Nephron (organoid): ENCODE measurements around the gene CEP68.

ENCODE experiments used
- H3K27ac Mint-ChIP-seq, 3 experiments: 2 replicates each; pipeline ENCODE4 v1.8.0; 2020; ENCODE audit warnings: mixed read lengths in 3 of 3, mild to moderate bottlenecking in 2 of 3, moderate library complexity in 1 of 3
- H3K27me3 Mint-ChIP-seq: 2 replicates; pipeline ENCODE4 v1.8.0; 2021; ENCODE audit warnings: low read depth, mild to moderate bottlenecking, moderate library complexity, mixed read lengths
- H3K36me3 Mint-ChIP-seq: 2 replicates; pipeline ENCODE4 v1.8.0; 2020; ENCODE audit warnings: low read depth, mixed read lengths
- H3K4me1 Mint-ChIP-seq: 2 replicates; pipeline ENCODE4 v1.8.0; 2020; ENCODE audit warnings: mixed read lengths
- H3K4me3 Mint-ChIP-seq, 3 experiments: 2 replicates each; pipeline ENCODE4 v1.8.0; 2020; ENCODE audit warnings: mild to moderate bottlenecking in 3 of 3, mixed read lengths in 3 of 3, moderate library complexity in 2 of 3
- H3K9me3 Mint-ChIP-seq: 2 replicates; pipeline ENCODE4 v1.8.0; 2020; ENCODE audit warnings: mixed read lengths
- CTCF ChIP-seq, 3 experiments: fragments of 200-600 bp; sonication (generic); IDR thresholded peaks; one replicate each; pipeline ENCODE4 v1.5.0; 2021; ENCODE audit warnings: antibody characterized with exemption in 3 of 3; ENCODE audit not compliant: unreplicated experiment in 3 of 3

The CEP68 gene

GRCh38 chr2:65092791-65093190, 36.6 kb downstream of the CEP68 start:
- no peaks in the 10 kb centered on the region for H3K27me3 Mint-ChIP-seq

GRCh38 chr2:65093211-65093610, 37.0 kb downstream of the CEP68 start:
- Mint-ChIP-seq H3K9me3 (no peaks in the 10 kb centered on the region), H3K36me3 (peaks cover 76% of the 10 kb centered on the region), H3K27ac (no peak overlapping the region), H3K4me3 (no peak overlapping the region), H3K27me3 (no peaks in the 10 kb centered on the region), H3K4me1 (peaks cover 7% of the 10 kb centered on the region)
- TF ChIP-seq CTCF (IDR thresholded peaks at IDR 0.05; ENCODE audit: unreplicated experiment in 3 of 3) = no peak

More at GRCh38 chr2:65092791-65093190, 36.6 kb downstream of the CEP68 start:
- TF ChIP-seq CTCF (IDR thresholded peaks at IDR 0.05; ENCODE audit: unreplicated experiment in 3 of 3) = no peak
- Mint-ChIP-seq H3K9me3 (no peaks in the 10 kb centered on the region), H3K4me1 (peaks cover 7% of the 10 kb centered on the region), H3K4me3 (no peak overlapping the region), H3K27ac (no peak overlapping the region), H3K36me3 (peaks cover 76% of the 10 kb centered on the region)

GRCh38 chr2:65096948-65097347, 40.7 kb downstream of the CEP68 start:
- TF ChIP-seq CTCF (IDR thresholded peaks at IDR 0.05; ENCODE audit: unreplicated experiment in 3 of 3) = no peak
- Mint-ChIP-seq H3K36me3 (peaks cover 69% of the 10 kb centered on the region), H3K4me3 (no peak overlapping the region), H3K27ac (no peak overlapping the region), H3K4me1 (no peaks in the 10 kb centered on the region), H3K27me3 (no peaks in the 10 kb centered on the region), H3K9me3 (no peaks in the 10 kb centered on the region)

- H3K36me3 Mint-ChIP-seq = peaks cover 64% of the 10 kb centered on the region
These were observed 41.6 kb downstream of the CEP68 start for GRCh38 chr2:65097844-65098243.

GRCh38 chr2:65098741-65099140, 42.5 kb downstream of the CEP68 start:
- H3K27me3 Mint-ChIP-seq = no peaks in the 10 kb centered on the region
- TF ChIP-seq CTCF (IDR thresholded peaks at IDR 0.05; ENCODE audit: unreplicated experiment in 3 of 3) = no peak
- peaks cover 57% of the 10 kb centered on the region for H3K36me3 Mint-ChIP-seq
- H3K4me1 Mint-ChIP-seq = no peaks in the 10 kb centered on the region
- H3K9me3 Mint-ChIP-seq = no peaks in the 10 kb centered on the region
- no peak overlapping the region for H3K27ac Mint-ChIP-seq
- H3K4me3 Mint-ChIP-seq = no peak overlapping the region

More at GRCh38 chr2:65097844-65098243, 41.6 kb downstream of the CEP68 start:
- no peak overlapping the region for H3K4me3 Mint-ChIP-seq
- no peak for TF ChIP-seq CTCF (IDR thresholded peaks at IDR 0.05; ENCODE audit: unreplicated experiment in 3 of 3)
- no peaks in the 10 kb centered on the region for H3K9me3 Mint-ChIP-seq
- H3K4me1 Mint-ChIP-seq = no peaks in the 10 kb centered on the region
- H3K27me3 Mint-ChIP-seq = no peaks in the 10 kb centered on the region
- H3K27ac Mint-ChIP-seq = no peak overlapping the region

GRCh38 chr2:65101071-65101470, 44.9 kb downstream of the CEP68 start:
- TF ChIP-seq CTCF (IDR thresholded peaks at IDR 0.05; ENCODE audit: unreplicated experiment in 3 of 3) = no peak
- Mint-ChIP-seq H3K4me1 (no peaks in the 10 kb centered on the region), H3K4me3 (no peak overlapping the region), H3K36me3 (peaks cover 57% of the 10 kb centered on the region), H3K27ac (no peak overlapping the region), H3K9me3 (no peaks in the 10 kb centered on the region), H3K27me3 (no peaks in the 10 kb centered on the region)
